Stimulated activated CD4-positive, alpha-beta T cell treated with anti-CD3 and anti-CD28 coated beads, Interleukin-12 subunit alpha, Interleukin-12 subunit beta, amount 100 ng/mL, for 48 hours (primary cell): ENCODE data around the gene SAP130.
A peak's percentile ranks its signal among the peaks of the same experiment; 100 is the strongest.

Experiments
- DNase-seq, 3 donors: peaks; one replicate each; pipeline ENCODE4 v3.0.0-alpha.2; 2020; ENCODE audit warnings: low read depth in 2 of 3, low spot score in 1 of 3

The SAP130 gene

DNA sequence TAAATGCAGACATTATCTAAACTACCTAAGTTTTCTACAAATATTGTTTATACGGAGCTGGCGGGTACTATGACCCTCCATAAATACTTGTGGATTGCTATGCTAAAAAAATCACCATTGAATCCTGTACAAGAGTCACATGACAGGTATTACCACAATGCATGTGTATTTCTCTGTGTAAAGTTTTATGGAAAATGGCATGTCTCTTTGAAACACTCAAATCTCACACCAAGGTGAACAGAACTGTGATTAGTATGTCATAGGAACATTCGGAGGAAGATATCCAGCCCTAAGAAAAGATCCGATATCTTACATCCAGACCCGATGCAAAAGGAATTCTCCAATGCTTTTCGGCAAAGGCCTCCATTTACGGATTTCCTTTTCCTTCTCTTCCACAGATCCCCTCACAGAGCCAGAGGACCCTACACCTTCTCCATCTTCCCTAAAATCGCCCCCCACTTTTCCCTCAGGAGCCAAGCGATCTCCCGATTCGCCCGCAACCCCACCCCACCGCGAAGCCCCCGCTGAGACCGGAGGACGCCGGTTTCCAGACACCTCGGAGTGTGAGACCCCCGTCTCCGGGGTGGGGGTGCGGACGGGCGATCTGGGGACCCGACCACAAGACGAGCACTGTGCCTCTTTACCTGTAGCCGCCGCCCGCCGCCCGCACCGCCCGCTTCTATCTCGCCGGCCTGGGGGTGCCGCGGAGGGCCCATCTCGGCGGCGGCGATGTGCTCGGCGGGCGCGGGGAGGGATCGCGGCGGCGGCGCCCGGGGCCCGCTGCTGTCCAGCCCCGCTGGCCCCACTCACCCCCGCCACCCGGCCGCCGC, 1.2 kb downstream of the SAP130 start:
- peak in 1 of 3 donors; percentile 1 for DNase-seq

DNA sequence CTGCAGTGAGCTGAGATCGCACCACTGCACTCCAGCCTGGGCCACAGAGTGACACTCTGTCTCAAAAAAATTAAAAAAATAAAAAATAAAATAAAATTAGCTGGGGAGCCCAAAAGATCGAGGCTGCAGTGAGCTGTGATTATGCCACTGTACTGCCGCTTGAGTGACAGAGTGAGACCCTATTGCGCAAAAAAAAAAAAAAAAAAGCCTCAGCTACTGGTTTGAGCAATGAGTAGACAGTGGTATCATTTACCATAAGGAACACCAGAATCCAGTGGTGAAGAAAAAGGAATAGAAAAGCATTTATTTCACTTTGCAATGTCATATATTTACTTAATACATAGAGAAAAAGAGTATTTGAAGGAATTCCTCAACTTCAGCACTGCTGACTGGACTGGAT, 3.0 kb downstream of the SAP130 start:
- no peak for DNase-seq

DNA sequence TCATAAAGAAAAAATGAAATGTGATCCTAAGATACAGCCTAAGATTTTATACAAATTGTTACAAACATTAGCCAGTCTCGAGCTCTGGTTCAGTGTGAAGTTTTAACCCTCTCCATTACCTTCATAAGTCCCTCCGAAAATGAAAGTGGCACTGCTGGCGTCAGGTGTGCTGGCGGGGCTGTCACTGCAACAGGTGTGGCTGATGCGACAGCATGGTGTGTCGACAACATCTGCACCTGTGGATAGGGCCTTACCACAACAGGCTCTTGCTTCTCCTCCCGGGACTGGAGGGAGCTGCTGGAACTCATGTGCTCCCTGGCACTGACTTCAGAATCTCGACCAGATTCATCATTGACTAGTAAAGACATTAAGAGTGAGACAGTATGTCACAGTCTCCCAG, 10.3 kb downstream of the SAP130 start:
- DNase-seq = no peak

DNA sequence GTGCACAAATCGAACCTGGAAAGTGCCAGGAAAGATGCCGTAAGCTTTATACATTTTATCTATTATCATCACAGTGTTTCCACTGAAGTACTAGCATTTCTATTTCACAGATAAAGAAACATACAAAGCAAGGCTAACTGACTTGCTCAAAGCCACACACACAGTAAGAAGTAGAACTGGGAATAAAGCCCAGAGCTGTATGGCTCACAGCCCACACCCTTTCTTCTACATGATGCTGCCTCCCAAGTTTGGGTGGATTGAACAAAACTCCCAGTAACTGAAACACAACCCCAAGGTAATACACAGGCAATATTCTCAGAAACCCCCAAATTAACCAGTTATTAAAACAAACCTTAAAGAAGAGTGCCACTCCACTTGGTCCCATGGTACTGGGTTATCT, 11.2 kb downstream of the SAP130 start:
- no peak for DNase-seq

DNA sequence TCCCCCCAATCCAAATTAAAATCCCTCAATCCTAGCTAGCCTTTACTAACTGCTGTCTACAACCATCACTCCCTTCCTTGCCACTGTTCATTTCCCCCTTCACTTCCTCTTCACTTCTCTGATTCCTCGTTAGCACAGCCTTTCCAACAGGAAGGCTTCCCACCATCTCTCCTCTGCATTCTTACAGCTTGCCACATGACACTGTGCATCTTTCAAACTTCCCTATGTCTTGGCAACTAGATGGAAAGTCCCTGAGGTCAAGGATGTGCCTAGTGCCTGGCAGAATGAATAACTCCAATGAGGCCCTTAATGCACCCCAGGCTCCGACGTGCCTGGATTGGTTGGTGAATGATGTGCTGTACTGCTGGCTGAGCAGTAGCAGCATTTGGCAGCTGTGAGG, 15.2 kb downstream of the SAP130 start:
- DNase-seq = no peak

DNA sequence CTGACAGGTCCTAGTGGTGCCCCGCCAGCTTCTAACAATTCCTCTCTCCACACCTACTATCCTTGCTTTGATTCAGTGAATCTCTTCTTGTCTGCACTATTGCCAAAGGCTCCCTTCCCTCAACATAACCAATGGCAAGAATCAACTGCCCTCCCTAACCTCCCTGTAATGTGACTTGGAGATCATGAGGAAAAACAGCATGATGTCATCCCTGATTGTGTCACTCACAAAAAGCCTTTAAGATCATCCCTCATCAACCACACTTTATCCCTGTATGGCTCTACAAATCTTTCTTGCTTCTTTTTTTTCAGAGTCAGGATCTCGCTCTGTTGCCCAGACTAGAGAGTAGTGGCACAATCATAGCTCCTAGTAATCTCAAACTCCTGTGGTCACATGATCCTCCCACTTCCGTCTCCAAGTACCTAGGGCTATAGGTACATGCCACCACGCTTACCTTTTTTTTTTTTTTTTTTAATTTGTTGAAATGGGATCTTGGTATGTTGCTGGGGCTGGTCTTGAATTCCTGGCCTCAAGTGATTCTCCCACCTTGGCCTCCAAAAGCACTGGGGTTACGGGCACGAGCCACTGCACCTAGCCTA, 19.7 kb downstream of the SAP130 start:
- DNase-seq = no peak

DNA sequence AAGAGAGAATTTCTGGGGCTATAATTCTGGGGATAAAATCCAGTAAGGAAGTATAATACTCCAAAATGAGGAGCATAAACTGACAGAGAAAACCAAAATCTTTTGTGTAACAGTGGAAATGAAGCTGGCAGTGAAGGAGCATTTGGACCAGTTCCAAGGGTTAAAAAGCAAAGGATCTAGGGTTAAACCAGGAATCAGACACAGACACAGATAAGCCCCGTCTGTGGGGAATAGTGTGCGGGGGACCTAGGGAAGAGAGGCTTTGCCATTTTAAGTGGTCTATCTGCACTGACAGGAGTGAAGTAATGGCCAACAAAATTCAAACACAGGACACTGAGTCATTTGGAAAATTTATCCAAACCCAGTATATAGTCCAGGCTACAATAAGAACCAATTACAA, 23.4 kb downstream of the SAP130 start:
- no peak for DNase-seq

DNA sequence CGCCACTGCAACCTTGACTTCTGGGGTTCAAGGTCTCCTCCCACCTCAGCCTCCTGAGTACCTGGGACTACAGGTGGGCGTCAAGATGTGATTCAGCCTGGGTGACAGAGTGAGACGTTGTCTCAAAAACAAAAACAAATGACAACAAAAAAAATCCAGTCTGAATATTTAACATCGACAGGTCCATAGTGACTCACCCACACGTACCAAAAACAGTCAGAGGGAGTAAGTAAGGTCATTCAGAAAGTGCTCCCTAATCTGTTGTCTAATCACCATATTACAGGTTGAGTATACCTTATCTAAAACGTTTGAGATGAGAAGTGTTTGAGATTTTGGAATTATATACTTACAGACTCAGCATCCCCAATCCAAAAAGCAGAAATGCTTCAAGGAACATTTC, 24.4 kb downstream of the SAP130 start:
- DNase-seq = peak in 1 of 3 donors; percentile 2

DNA sequence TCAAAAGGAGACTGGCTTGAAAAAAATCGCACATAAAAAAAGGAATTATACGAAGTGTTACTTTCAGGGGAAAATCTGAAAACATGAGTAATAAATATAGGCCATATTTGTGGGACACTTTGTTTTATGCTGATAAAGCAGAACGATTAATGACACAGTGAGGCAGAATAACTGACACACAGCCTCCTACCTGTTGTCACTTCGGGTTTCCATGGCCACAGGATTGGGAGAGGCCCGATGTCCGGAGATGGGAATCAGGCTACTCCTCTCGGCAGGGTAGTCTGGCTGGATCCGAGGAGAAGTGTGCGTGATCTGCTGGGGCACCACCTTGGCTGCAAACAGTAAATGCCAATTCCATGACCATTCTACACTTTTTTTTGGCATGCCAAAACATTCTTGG, 31.7 kb downstream of the SAP130 start:
- no peak for DNase-seq

DNA sequence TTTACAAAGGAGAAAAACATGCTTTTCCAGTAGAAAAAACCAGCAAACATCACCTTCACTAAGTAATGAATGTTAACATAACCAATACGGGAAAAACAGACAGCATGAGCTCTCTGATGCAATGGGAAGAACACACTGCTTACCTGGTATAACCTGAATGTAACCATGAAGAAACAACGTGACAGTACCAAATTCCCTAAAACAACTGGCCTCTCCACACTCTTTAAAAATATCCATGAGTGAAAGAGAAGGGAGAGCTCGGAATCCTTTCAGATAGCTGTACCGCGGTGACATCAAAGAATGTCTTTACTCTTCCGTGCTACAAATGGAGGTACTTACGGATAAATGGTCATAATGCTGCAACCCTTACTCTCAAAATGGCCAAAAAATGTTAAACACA, 32.1 kb downstream of the SAP130 start:
- no peak for DNase-seq

DNA sequence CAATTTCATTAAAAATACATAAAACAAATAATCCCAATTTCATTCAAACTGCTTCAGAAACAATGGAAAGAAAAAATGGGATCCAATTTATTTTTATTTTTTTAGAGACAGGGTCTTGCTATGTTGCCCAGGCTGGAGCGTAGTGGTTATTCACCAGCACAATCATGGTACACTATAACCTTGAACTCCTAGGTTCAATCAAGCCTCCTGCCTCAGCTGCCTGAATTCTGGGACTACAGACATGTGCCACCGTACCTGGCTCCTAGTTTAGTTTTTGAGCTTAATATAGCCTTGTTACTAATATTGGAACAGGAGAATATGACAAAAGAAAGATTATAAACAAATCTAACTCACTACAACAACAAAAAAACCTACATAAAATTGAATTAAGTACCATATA, 34.2 kb downstream of the SAP130 start:
- no peak for DNase-seq

DNA sequence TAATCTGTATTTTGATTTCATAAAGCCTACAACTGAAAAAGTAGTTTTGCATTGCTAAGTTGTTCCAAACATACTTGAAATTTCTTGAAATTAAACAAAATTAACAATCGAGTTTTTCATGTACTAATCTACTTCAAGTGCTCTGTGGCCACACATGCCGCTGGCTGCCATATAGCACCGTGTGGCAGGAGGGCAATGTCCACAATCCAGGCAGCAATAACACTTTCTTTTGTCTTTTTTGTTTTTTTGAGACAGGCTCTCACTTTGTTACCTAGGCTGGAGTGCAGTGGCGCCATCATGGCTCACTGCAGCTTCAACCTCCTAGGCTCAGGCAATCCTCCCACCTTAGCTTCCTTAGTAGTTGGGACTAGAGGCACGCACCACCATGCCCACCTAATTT, 36.1 kb downstream of the SAP130 start:
- no peak for DNase-seq

DNA sequence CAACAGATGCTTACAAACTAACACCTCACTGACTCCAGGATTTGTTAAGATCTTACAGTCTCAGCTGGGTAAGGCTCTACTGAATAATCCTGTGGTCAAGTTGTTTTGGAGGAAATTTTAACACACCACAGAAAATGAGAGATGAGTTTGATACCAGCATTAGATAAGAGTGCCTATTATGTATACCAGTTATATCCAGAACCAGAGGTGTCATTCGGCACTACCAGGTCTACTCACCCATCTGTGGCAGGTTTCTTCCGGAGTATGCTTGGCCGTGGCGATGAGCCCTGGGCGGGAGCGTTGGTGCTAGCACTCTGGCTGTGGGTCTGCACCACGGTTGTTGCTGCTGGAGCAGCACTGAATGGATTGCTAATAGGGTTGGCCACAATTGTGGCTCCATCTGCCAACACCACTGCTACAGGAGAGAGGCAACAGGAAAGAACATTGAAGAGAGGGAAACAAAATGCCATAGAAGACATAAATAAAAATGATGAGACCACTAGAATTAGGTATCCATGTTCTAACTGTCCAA, 41.2 kb downstream of the SAP130 start:
- DNase-seq = no peak

DNA sequence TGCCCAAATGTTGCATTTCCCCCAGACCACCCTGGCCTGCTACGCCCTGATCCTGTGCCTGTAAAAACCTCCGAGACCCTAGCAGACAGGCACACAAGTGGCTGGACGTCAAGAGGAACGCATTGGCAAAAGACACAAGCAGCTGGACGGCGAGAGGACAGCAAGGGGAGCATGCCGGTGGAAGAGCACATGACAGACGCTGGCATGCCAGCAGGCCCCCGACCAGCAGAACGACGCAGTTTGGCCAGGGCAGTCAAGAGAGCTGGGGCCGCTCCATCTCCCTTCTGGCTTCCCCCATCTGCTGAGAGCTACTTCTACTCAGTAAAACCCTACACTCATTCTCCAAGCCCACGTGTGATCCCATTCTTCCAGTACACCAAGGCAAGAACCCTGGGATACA, 42.1 kb downstream of the SAP130 start:
- no peak for DNase-seq

DNA sequence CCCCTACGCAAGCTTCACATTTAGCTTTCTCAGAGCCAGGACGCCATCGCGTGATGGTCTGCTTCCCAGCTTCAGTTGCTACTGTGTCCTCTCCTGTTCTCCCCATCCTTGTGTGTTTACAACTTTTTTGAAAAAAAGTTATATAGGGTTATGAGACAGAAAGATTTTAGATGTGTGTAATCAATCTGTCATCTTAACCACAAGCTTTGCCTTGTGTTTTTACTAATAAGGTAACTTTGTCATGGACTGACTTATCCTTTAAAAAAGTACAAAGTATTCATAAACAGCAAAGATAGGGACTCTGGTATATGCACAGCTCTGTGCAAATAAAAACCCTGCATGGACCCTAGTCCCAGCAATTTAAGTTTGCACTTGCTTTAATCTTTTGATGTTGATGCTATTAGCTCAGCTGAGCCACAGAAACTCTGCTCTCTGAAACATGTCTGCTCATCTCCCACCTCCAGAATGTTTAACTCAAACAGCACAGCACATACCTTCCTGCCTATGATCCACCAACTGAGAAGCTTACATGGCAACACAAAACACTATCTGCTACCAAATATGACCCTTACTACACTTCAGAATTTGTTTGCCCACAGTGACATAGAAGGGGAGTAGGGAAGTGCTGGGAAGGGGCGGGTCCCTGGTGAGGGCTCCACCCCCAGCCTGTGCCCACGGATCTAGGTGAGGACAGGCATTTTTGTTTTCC, 42.7 kb downstream of the SAP130 start:
- DNase-seq = no peak

DNA sequence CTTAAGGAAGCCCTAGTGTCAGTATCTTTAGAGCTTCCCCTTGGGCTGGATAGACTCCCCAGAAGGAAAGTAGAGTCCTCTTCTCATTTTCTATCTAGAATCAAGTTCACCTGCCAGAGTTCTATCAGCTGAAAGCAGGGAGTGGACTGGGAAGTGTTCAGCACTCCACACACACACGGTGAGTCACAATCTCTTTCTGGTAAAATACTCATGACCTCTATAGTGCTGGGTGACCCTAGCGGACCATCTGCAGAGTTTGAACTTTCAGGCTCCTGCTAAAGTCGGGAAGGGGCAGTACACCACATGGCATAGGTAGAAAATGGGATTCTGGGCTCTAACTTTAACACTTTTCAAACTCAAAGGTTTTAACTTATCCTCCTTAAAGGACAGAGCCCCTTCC, 43.3 kb downstream of the SAP130 start:
- DNase-seq = no peak

DNA sequence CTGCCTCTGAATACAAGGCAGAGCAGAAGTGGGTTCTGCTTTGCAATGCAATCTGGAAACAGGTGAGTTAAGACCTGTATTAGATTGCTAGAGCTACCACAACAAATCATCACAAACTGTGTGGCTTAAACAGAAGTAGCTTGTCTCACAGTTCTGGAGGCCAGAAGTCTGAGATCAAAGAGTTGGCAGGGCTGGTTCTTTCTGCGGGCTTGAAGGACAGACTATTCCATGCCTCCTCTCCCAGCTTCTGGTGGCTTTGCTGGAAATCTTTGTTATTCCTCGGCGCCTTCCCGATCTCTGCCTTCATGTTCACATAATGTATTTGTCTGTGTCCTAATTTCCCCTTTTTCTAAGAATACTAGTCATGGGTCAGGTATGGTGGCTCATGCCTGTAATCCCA, 58.4 kb downstream of the SAP130 start:
- DNase-seq = no peak

DNA sequence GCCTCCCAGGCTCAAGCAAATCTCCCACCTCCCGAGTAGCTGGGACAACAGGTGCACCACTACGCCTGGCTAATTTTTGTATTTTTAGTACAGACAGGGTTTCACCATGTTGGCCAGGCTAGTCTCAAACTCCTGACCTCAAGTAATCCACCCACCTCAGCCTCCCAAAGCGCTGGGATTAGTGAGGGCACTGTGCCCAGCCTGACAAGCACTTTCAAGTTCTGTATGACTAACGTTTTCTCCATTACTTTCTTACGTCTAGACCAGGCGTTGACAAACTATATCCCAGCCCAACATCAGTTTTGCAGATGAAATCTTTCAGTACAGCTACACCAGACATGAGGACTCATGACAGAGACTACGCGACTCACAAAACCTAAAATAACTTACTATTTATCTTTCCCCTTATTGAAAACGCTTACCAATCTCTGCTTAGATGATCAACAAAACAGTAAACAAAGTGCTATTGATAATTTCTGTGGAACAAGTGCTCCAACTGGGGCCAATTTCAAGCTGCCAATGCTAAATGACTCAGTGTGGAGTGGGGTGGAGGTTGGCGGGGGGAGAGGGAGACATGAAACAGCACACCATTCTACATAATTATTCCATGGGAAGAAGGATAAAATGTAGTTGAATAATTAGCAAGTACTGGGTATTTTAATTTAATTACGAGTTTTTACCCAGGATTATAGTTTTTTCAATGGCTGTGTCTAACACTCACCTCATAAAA, 59.1 kb downstream of the SAP130 start:
- DNase-seq = no peak

DNA sequence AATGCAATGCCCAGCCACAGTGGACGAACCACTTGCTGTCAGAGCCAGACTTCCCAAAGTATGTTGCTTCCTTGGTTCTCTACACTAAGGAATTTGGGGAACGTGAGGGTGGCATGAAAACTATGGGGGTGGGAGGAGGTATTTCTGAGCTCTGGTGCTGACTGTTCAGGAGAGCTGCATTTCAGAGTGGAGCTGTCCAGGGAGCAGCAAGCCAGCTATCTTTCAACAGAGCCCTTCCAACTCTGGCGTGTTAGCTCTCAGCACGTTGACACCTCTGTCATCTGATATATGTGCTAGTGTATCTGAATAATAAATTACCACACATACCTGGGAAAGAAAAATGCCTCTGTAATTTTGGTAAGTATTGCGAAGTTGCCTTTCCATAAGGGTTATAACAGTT, 66.1 kb downstream of the SAP130 start:
- DNase-seq = no peak

DNA sequence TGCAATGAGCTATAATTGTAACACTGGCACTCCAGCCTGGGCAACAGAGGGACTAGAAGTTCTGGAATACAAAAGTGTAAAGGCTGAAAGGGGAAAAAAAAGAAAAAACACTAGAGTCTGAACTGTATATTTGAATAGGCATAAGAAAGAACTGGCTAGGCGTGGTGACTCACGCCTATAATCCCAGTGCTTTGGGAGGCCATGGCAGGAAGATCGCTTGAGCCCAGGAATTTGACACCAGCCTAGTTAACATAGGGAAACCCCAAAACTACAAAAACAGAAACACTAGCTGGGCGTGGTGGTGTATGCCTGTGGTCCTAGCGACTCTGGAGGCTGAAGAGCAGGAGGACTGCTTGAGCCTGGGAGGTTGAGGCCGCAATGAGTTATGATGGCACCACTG, 70.6 kb downstream of the SAP130 start:
- DNase-seq = no peak

DNA sequence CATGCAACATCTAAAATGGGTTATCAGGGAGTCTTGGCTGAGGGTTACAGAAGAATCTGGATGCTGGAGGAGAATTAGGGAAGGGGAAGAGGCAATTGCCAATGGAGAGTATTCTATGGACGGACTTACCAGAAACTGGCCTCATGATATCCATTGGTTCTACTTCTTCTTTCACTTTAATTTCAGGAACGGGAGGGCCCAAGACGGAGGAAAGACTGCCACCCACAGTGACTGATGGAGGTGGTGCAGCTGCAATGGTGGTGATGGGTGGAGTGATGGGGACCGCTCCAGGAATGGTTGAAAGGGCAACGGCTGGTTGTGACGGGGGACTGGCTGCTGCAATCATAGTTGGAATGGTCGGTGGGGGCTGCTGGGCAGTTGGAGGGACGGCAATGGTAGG, 73.0 kb downstream of the SAP130 start:
- DNase-seq = no peak
